ENCODE measurements around the gene GUK1. TPM values are rescaled to one million over a fixed set of nuclear protein-coding genes. Genes with fewer than 3 reads are reported as not detected.
A peak's percentile ranks its signal among the peaks of the same experiment; 100 is the strongest.

Gene GUK1
- total RNA-seq, 4 donors from 2014 or later, result 206 to 232 (median 224) TPM

- peak in 1 of 3 donors; percentile 1 for DNase-seq
- no peaks in the 10 kb centered on the region for H3K36me3 ChIP-seq
- no peaks in the 10 kb centered on the region for H3K27me3 ChIP-seq
- H3K9me3 ChIP-seq, result no peaks in the 10 kb centered on the region
- no peaks in the 10 kb centered on the region for H3K4me1 ChIP-seq
- no peak overlapping the region for H3K4me3 ChIP-seq
- no peak for TF ChIP-seq POLR2A (IDR thresholded peaks at IDR 0.05)
- TF ChIP-seq CTCF (IDR thresholded peaks at IDR 0.05), result no peak
- H3K27ac ChIP-seq, result no peak overlapping the region
Observed at GRCh38 chr1:228120857-228121489, 19.1 kb upstream of the GUK1 start.

- H3K9me3 ChIP-seq, result no peaks in the 10 kb centered on the region
- no peaks in the 10 kb centered on the region for H3K36me3 ChIP-seq
- no peak overlapping the region for H3K27ac ChIP-seq
- H3K4me1 ChIP-seq, result no peaks in the 10 kb centered on the region
- H3K27me3 ChIP-seq, result no peaks in the 10 kb centered on the region
- no peak overlapping the region for H3K4me3 ChIP-seq
- peak in 1 of 3 donors; percentile 13 for DNase-seq
- TF ChIP-seq CTCF (IDR thresholded peaks at IDR 0.05), result no peak
- no peak for TF ChIP-seq POLR2A (IDR thresholded peaks at IDR 0.05)
Observed at GRCh38 chr1:228122921-228123441, 17.1 kb upstream of the GUK1 start.

- Histone ChIP-seq H3K4me1 (no peaks in the 10 kb centered on the region), H3K4me3 (no peak overlapping the region), H3K36me3 (no peaks in the 10 kb centered on the region), H3K27me3 (no peaks in the 10 kb centered on the region), H3K9me3 (no peaks in the 10 kb centered on the region), H3K27ac (no peak overlapping the region)
- peak in 1 of 3 donors; percentile 6 for DNase-seq
- TF ChIP-seq POLR2A (IDR thresholded peaks at IDR 0.05), result no peak
- TF ChIP-seq CTCF (IDR thresholded peaks at IDR 0.05), result no peak
Observed at GRCh38 chr1:228123505-228123904, 16.6 kb upstream of the GUK1 start.

- H3K4me1 ChIP-seq, result no peaks in the 10 kb centered on the region
- no peak for TF ChIP-seq CTCF (IDR thresholded peaks at IDR 0.05)
- TF ChIP-seq POLR2A (IDR thresholded peaks at IDR 0.05), result no peak
- no peaks in the 10 kb centered on the region for H3K27me3 ChIP-seq
- H3K4me3 ChIP-seq, result no peak overlapping the region
- no peak for DNase-seq
- H3K27ac ChIP-seq, result no peak overlapping the region
- H3K9me3 ChIP-seq, result no peaks in the 10 kb centered on the region
- H3K36me3 ChIP-seq, result no peaks in the 10 kb centered on the region
Observed at GRCh38 chr1:228125185-228125584, 14.9 kb upstream of the GUK1 start.

GRCh38 chr1:228131766-228132165, 8.3 kb upstream of the GUK1 start:
- Histone ChIP-seq H3K36me3 (no peaks in the 10 kb centered on the region), H3K9me3 (no peaks in the 10 kb centered on the region), H3K4me3 (no peak overlapping the region), H3K27me3 (no peaks in the 10 kb centered on the region), H3K4me1 (no peaks in the 10 kb centered on the region), H3K27ac (no peak overlapping the region)
- no peak for TF ChIP-seq POLR2A (IDR thresholded peaks at IDR 0.05)
- TF ChIP-seq CTCF (IDR thresholded peaks at IDR 0.05), result no peak
- DNase-seq, result peak in 1 of 3 donors; percentile 10

Measured in Peyer's patch (tissue), 4 donors.